DOHH2 (cell line): Measurements from ENCODE around the gene MXD4.
A peak's percentile ranks its signal among the peaks of the same experiment; 100 is the strongest.

Source experiments
- EZH2phosphoT487 ChIP-seq: fragments of 200-600 bp; sonication (generic); IDR thresholded peaks from 2 replicates; pipeline ENCODE4 v1.6.1; 2017; ENCODE audit warnings: borderline replicate concordance, mild to moderate bottlenecking, antibody characterized with exemption, low read length, moderate library complexity, mixed read lengths
- TF ChIP-seq, protein P1 (sequence below): fragments of 200-600 bp; sonication (generic); IDR thresholded peaks from one replicate; pipeline ENCODE4 v1.5.1; 2014; ENCODE audit warnings: antibody characterized with exemption, mild to moderate bottlenecking, low read depth, low read length; ENCODE audit not compliant: poor library complexity, severe bottlenecking

DNA sequence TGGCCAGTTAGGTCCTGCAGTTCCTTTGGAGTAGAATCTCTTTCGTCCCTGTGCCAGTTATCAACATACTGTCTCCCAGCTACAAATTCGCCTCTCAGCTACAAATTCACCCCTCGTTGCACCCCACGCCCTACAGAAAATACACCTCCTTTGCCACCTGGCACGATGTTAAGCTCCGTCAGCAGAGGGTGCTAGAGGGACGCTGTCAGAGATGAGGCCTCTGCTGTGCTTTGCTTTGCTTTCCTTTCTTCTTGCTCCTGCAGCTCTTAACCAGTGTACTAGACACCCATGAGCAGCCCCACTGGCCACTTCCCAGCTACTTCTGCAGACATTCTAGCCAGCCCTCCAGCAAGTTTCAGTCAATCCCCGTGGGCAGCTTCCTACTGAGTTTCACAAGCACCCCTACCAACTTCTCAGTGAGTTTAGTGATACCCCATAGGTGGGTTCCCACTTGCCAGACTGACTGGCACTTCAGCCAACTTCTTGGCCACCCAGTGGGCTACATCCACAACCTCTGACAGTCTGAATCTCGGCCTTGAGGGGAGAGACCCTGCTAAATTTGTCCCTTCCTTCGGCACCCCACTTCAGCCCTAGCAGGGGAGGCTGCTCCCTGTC lies 41.8 kb downstream of the MXD4 start:
- TF ChIP-seq, protein P1, sequence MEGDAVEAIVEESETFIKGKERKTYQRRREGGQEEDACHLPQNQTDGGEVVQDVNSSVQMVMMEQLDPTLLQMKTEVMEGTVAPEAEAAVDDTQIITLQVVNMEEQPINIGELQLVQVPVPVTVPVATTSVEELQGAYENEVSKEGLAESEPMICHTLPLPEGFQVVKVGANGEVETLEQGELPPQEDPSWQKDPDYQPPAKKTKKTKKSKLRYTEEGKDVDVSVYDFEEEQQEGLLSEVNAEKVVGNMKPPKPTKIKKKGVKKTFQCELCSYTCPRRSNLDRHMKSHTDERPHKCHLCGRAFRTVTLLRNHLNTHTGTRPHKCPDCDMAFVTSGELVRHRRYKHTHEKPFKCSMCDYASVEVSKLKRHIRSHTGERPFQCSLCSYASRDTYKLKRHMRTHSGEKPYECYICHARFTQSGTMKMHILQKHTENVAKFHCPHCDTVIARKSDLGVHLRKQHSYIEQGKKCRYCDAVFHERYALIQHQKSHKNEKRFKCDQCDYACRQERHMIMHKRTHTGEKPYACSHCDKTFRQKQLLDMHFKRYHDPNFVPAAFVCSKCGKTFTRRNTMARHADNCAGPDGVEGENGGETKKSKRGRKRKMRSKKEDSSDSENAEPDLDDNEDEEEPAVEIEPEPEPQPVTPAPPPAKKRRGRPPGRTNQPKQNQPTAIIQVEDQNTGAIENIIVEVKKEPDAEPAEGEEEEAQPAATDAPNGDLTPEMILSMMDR = peak; percentile 93
- no peak for TF ChIP-seq EZH2phosphoT487
